Hepatocyte (in vitro differentiated cells): ENCODE measurements around the gene PAX7. TPM values are rescaled to one million over a fixed set of nuclear protein-coding genes. Genes with fewer than 3 reads are reported as not detected.

Source experiments
- DNase-seq: peaks from one replicate; pipeline ENCODE4 v3.0.0-alpha.2; 2016; ENCODE audit warnings: low spot score
- H2AFZ ChIP-seq: fragments of 200-600 bp; sonication (generic); 2 replicates; pipeline ENCODE4 v1.6.0; 2016; ENCODE audit warnings: antibody characterized with exemption, mild to moderate bottlenecking
- H3K27ac ChIP-seq: fragments of 200-600 bp; sonication (generic); 2 replicates; pipeline ENCODE4 v1.5.1; 2016; ENCODE audit warnings: mild to moderate bottlenecking
- H3K27me3 ChIP-seq: fragments of 200-600 bp; sonication (generic); 2 replicates; pipeline ENCODE4 v1.6.1; 2016
- H3K36me3 ChIP-seq: fragments of 200-600 bp; sonication (generic); replicated peaks from 2 replicates; pipeline ENCODE4 v1.5.1; 2016; ENCODE audit warnings: low read depth; ENCODE audit not compliant: insufficient read depth
- H3K4me1 ChIP-seq: fragments of 200-600 bp; sonication (generic); 2 replicates; pipeline ENCODE4 v1.5.1; 2016; ENCODE audit warnings: mild to moderate bottlenecking, moderate library complexity; ENCODE audit not compliant: insufficient read depth
- H3K4me2 ChIP-seq: fragments of 200-600 bp; sonication (generic); 2 replicates; pipeline ENCODE4 v1.6.0; 2016
- H3K4me3 ChIP-seq: fragments of 200-600 bp; sonication (generic); 2 replicates; pipeline ENCODE4 v1.5.1; 2016; ENCODE audit warnings: mild to moderate bottlenecking
- H3K79me2 ChIP-seq: fragments of 200-600 bp; sonication (generic); 2 replicates; pipeline ENCODE4 v1.6.0; 2017; ENCODE audit warnings: mild to moderate bottlenecking
- H3K9me2 ChIP-seq: fragments of 200-600 bp; sonication (generic); replicated peaks from 2 replicates; pipeline ENCODE4 v1.6.0; 2017; ENCODE audit warnings: mild to moderate bottlenecking; ENCODE audit not compliant: insufficient read depth
- H3K9me3 ChIP-seq: fragments of 200-600 bp; sonication (generic); 2 replicates; pipeline ENCODE4 v1.5.1; 2016; ENCODE audit warnings: low read depth, mild to moderate bottlenecking
- H4K20me1 ChIP-seq: fragments of 200-600 bp; sonication (generic); 2 replicates; pipeline ENCODE4 v1.6.0; 2016; ENCODE audit warnings: mild to moderate bottlenecking; ENCODE audit not compliant: insufficient read depth, poor library complexity, severe bottlenecking
- CTCF ChIP-seq: fragments of 200-600 bp; sonication (generic); IDR thresholded peaks from 2 replicates; pipeline ENCODE4 v1.5.1; 2016; ENCODE audit warnings: antibody characterized with exemption, mild to moderate bottlenecking; ENCODE audit not compliant: poor library complexity
- EZH2 ChIP-seq: fragments of 200-600 bp; sonication (generic); IDR thresholded peaks from 2 replicates; pipeline ENCODE4 v1.6.1; 2016; ENCODE audit warnings: antibody characterized with exemption, mild to moderate bottlenecking, borderline replicate concordance
- EZH2phosphoT487 ChIP-seq: fragments of 200-600 bp; sonication (generic); IDR thresholded peaks from one replicate; pipeline ENCODE4 v1.6.1; 2018; ENCODE audit warnings: antibody characterized with exemption, mild to moderate bottlenecking, low read depth, moderate library complexity; ENCODE audit not compliant: unreplicated experiment, severe bottlenecking
- WGBS: methylation state at CpG from one replicate; pipeline ENCODE4 v1.1.6; 2016; ENCODE audit warnings: low lambda C conversion rate; ENCODE audit errors: missing lambda C conversion rate; 5-methylcytosine and 5-hydroxymethylcytosine counted together
- polyA plus RNA-seq: library from polyadenylated mRNA; unstranded; fragments of >200 nt; fragmentation: Nextera tagmentation; extraction: Ambion mirVana; gene quantifications from 2 replicates; pipeline ENCODE4 v1.2.1, GENCODE V29; 2016
- total RNA-seq: library from RNA; depleted of rRNA; stranded (reverse); fragments of >200 nt; gene quantifications from 2 replicates; pipeline ENCODE4 v1.2.3, GENCODE V29; 2014

PAX7 gene
- total and polyA plus RNA-seq, 2 experiments from 2014 or later, result not detected

GRCh38 chr1:18719786-18720451 is 89.3 kb downstream of the PAX7 start:
- Histone ChIP-seq H2AFZ (no peak overlapping the region), H3K27me3 (peaks cover 100% of the 10 kb centered on the region), H3K4me2 (no peak overlapping the region)

GRCh38 chr1:18721041-18721440 is 90.4 kb downstream of the PAX7 start:
- no peaks in the 10 kb centered on the region for H3K9me3 ChIP-seq
- no peaks in the 10 kb centered on the region for H4K20me1 ChIP-seq
- no peaks in the 10 kb centered on the region for H3K9me2 ChIP-seq
- no peak overlapping the region for H3K4me3 ChIP-seq
- H3K4me1 ChIP-seq, result no peaks in the 10 kb centered on the region
- no peak overlapping the region for H3K27ac ChIP-seq
- no peak overlapping the region for H2AFZ ChIP-seq
- no peaks in the 10 kb centered on the region for H3K79me2 ChIP-seq
- TF ChIP-seq CTCF, result no peak
- TF ChIP-seq EZH2phosphoT487, result no peak
- TF ChIP-seq EZH2, result no peak
- peaks cover 97% of the 10 kb centered on the region for H3K27me3 ChIP-seq
- no peak overlapping the region for H3K4me2 ChIP-seq
- no peaks in the 10 kb centered on the region for H3K36me3 ChIP-seq
- WGBS, result 77% methylated on average over 8 of the region's 8 CpGs
- no peak for DNase-seq

More at GRCh38 chr1:18719786-18720451, 89.3 kb downstream of the PAX7 start:
- H3K79me2 ChIP-seq, result no peaks in the 10 kb centered on the region
- no peak for TF ChIP-seq CTCF
- TF ChIP-seq EZH2phosphoT487, result no peak
- H4K20me1 ChIP-seq, result no peaks in the 10 kb centered on the region
- DNase-seq, result peak; percentile 35
- no peaks in the 10 kb centered on the region for H3K9me2 ChIP-seq
- no peaks in the 10 kb centered on the region for H3K4me1 ChIP-seq
- 40% methylated on average over 9 of the region's 9 CpGs for WGBS
- H3K27ac ChIP-seq, result no peak overlapping the region
- no peaks in the 10 kb centered on the region for H3K9me3 ChIP-seq
- H3K4me3 ChIP-seq, result no peak overlapping the region
- no peaks in the 10 kb centered on the region for H3K36me3 ChIP-seq

- peaks cover 97% of the 10 kb centered on the region for H3K27me3 ChIP-seq
- no peaks in the 10 kb centered on the region for H3K9me3 ChIP-seq
Observed at GRCh38 chr1:18721776-18722175, 91.1 kb downstream of the PAX7 start.

More at GRCh38 chr1:18721776-18722175, 91.1 kb downstream of the PAX7 start:
- no peak overlapping the region for H3K27ac ChIP-seq
- no peaks in the 10 kb centered on the region for H3K9me2 ChIP-seq
- H4K20me1 ChIP-seq, result no peaks in the 10 kb centered on the region
- 75% methylated on average over 1 of the region's 1 CpG for WGBS
- H3K4me1 ChIP-seq, result no peaks in the 10 kb centered on the region
- H3K79me2 ChIP-seq, result no peaks in the 10 kb centered on the region
- TF ChIP-seq CTCF (no peak), EZH2phosphoT487 (no peak), EZH2 (no peak)
- no peaks in the 10 kb centered on the region for H3K36me3 ChIP-seq
- H2AFZ ChIP-seq, result no peak overlapping the region
- no peak for DNase-seq
- no peak overlapping the region for H3K4me3 ChIP-seq
- no peak overlapping the region for H3K4me2 ChIP-seq
